ENCODE data around the gene FERD3L.
"Not testable (repeated sequence)": the region's sequence is repeated elsewhere in the genome, so short reads cannot be mapped to it uniquely, and the experiment has no call there.

FERD3L gene

GRCh38 chr7:19144661-19145433, at the start of gene FERD3L:
TSS of gene FERD3L (minus strand) at chr7:19145421. CDS start at chr7:19145362, 59 bp downstream.
- peak; percentile 59 for DNase-seq (ENCODE audit: low spot score)

GRCh38 chr7:19194417-19194816, 49.2 kb upstream of the FERD3L start:
- DNase-seq (ENCODE audit: low spot score): not testable (repeated sequence)

GRCh38 chr7:19181634-19182033, 36.4 kb upstream of the FERD3L start:
- DNase-seq (ENCODE audit: low spot score): no peak

- DNase-seq (ENCODE audit: low spot score): no peak
Measured at GRCh38 chr7:19178595-19178994, 33.4 kb upstream of the FERD3L start.

- no peak for DNase-seq (ENCODE audit: low spot score)
Measured at GRCh38 chr7:19177269-19177668, 32.0 kb upstream of the FERD3L start.

GRCh38 chr7:19175241-19175640, 30.0 kb upstream of the FERD3L start:
- no peak for DNase-seq (ENCODE audit: low spot score)

- DNase-seq (ENCODE audit: low spot score): no peak
Measured at GRCh38 chr7:19161671-19162070, 16.4 kb upstream of the FERD3L start.

GRCh38 chr7:19146699-19147098, 1.5 kb upstream of the FERD3L start:
- DNase-seq (ENCODE audit: low spot score): no peak

- peak; percentile 57 for DNase-seq (ENCODE audit: low spot score)
Measured at GRCh38 chr7:19145434-19146115, 354 bp upstream of the FERD3L start.

- DNase-seq (ENCODE audit: low spot score): peak; percentile 50
Measured at GRCh38 chr7:19143881-19144574, 1.2 kb downstream of the FERD3L start.

GRCh38 chr7:19139706-19140327, 5.4 kb downstream of the FERD3L start:
- no peak for DNase-seq (ENCODE audit: low spot score)

GRCh38 chr7:19133886-19134285, 11.3 kb downstream of the FERD3L start:
- no peak for DNase-seq (ENCODE audit: low spot score)

GRCh38 chr7:19133390-19133789, 11.8 kb downstream of the FERD3L start:
- DNase-seq (ENCODE audit: low spot score): no peak

- DNase-seq (ENCODE audit: low spot score): no peak
Measured at GRCh38 chr7:19128856-19129255, 16.4 kb downstream of the FERD3L start.

GRCh38 chr7:19121977-19122588, 23.1 kb downstream of the FERD3L start:
- DNase-seq (ENCODE audit: low spot score): no peak

- no peak for DNase-seq (ENCODE audit: low spot score)
Measured at GRCh38 chr7:19119870-19120486, 25.2 kb downstream of the FERD3L start.

- DNase-seq (ENCODE audit: low spot score): no peak
Measured at GRCh38 chr7:19119372-19119771, 25.8 kb downstream of the FERD3L start.

- DNase-seq (ENCODE audit: low spot score): peak; percentile 71
Measured at GRCh38 chr7:19118636-19119371, 26.4 kb downstream of the FERD3L start.

GRCh38 chr7:19117870-19118608, 27.2 kb downstream of the FERD3L start:
- no peak for DNase-seq (ENCODE audit: low spot score)
